Left renal pelvis (tissue), 4 donors: ENCODE data around the gene SYT7. TPM values are rescaled to one million over a fixed set of nuclear protein-coding genes. Genes with fewer than 3 reads are reported as not detected.

Source experiments
- DNase-seq, 4 donors: peaks; one replicate each; pipeline ENCODE4 v3.0.0-alpha.2; 2013; ENCODE audit warnings: low read depth in 4 of 4, low spot score in 3 of 4
- polyA plus RNA-seq, 4 donors: library from polyadenylated mRNA; unstranded; fragments of 120-200 nt; gene quantifications; one replicate each; pipeline ENCODE4 v1.2.1, GENCODE V29; 2013; ENCODE audit not compliant: insufficient read length in 4 of 4

Gene SYT7
- polyA plus RNA-seq, 4 donors: 1.2 to 7.3 (median 5.7) TPM

DNA sequence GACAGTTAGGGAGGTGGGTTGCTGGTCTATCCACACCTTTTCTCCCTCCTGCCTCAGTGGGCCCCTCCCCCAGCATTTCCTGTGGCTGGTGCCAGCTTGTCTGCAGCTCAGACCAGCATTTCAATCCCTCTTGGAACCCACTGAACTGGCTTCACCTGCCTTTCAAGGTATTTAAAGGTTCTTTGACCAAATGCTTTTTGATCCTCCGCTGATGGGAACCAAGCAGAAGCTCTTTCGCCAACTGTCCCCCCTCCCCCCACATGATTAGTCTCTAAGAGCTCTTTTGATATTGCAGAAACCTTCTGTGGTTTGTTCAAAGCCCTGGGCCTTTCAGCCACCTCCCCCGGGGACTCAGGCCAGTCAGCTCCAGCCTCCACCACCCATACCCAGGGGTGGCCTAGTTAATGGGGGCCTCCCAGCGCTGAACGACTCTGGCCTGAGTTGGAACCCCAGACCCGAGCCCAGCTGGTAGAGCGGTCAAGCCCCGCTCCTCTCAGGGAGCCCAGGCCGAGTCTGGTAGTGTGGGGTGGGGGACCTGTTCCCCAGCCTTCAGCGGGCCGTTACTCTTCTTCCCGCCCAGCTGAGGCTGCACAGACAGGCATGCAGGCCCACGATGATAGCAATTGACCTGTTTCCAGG is 6.0 kb upstream of the SYT7 start:
- DNase-seq: no peak

DNA sequence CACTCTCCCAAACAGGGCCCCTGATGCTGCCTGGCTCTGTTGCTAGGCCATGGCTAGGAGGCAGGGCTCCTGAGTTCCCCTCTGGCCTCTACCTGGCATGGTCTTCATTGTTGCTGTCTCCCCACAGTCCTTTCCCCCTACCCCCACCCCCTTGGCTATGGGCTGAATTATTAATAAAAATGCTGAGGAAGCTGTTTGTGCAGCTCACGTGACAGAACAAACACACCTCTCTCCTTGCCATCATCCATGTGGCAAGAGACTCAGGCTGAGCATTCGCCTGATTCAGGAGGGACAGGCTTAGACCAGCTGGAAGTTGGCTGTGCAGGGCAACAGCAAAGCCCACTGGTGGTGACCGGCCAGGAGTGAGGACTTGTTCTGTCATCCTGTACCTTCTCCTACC is 4.2 kb upstream of the SYT7 start:
- no peak for DNase-seq

- DNase-seq: no peak
Measured at GRCh38 chr11:61581931-61582330, 1.1 kb upstream of the SYT7 start.

GRCh38 chr11:61580271-61580888 is 496 bp downstream of the SYT7 start:
- no peak for DNase-seq

GRCh38 chr11:61579676-61580270 is 1.1 kb downstream of the SYT7 start:
- DNase-seq: no peak

DNA sequence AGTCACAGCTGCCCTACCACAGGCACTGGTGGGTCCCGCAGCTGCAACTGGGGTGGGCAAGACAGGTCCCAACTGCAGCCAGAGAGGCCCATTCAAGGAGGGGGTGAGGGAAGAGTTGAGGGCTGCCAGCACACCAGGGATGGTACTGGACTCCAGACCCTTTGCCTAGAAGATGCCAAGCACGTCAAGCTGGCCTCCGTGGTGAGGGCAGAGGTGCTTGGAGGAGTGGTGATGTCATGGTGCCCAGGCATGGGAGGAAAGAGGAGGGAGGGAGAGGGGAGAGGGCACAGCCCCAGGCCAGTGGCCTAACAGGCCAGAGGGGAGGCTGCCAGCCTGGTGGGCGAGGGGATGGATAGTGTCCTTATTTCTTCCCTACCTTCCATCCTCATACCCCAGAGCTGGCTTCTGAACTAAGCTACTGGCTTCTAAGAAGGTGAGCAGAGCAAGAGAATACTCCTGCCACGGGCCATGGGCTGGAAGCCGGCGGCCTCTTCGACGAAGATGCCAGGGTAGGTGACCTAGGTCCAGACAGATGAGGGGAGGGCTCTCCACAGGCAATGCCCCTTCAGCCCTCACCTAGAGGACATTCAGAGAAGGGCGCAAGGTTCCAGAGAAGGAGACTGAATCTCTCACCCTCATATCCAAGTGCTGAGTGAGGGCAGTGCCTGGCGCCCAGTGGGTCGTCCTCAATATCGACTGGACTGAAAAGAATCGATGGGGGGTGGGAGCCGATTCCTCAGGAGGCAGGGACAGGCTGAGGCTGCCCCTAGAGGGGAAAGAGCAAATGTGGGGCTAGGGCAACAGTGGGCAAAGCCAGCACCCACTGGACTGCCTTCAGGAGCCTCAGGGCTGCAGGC is 1.8 kb downstream of the SYT7 start:
- DNase-seq: no peak

DNA sequence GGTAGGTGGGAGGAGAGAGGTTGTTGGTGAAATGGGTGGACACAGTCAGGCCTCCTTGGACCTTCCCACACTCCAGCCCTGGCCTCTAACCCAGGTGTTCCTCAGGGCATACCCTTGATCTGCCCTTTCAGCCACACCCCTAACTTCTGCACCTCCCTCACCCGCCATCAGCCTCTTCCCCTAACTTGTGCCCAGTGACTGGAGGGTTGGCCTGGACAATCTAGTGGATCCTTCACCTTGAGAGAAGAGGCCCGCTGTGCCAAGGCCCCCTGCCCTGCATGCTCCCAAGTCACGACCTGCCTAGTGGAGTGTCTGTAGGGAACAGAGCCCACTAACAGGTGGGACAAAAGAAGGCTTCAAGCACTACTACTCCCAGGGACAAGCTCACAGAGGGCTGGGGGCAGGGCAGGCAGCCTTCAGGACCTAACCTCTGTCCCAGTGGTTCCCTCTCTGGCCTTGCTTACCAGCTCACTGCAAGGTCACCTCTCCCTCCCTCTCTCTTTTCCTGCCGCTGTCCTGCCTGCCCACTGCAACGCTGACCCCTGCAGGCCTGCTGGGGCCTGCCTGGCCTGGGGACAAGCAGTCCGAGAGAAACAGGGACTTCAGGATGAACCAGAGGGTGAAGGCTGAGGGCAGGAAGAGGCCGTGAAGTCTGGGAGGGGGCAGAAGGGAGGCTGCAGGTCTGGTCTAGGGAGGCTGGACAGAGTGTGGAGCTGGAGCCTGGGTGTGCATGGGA is 3.3 kb downstream of the SYT7 start:
- DNase-seq: no peak

- no peak for DNase-seq
Measured at GRCh38 chr11:61575886-61576861, 4.7 kb downstream of the SYT7 start.

- no peak for DNase-seq
Measured at GRCh38 chr11:61574611-61575010, 6.3 kb downstream of the SYT7 start.

DNA sequence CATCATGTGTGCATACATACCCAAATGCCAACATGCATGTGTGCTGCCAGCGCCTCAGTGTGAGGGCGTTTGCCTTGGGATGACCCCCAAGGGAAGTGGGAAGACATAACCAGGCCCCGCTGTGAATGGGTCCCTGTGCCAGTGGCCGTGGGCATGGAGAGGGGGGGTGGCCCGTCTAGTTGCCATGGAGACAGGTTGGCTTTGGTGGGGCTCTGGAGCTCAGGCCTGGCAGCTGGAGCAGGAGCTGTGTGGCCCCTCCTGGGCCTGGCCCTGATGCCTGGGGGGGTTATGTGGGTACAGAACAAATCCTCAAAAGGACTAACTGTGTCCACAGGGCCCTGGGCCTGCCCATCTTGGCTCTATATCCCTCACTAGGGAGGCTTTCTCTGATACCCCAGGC is 8.0 kb downstream of the SYT7 start:
- DNase-seq: no peak

DNA sequence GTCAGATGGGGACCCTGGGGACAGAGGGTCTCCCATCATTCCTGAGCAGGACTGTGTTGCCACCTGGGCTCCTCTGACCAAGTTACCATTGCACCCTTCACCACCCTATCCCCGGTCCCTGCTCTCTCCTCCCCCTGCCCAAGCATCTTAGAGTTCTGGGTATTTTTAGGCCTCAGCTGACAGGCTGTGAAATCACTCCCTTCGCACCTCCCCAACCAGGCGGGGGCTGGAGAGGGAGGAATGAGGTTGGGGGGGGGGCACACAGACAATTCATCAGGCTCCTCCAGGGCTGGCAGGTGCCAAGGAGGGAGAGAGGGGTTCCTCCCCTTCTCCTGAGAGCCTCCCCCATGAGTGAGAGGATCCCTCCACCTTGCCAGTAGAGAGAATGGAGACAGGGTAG is 9.0 kb downstream of the SYT7 start:
- DNase-seq: no peak

DNA sequence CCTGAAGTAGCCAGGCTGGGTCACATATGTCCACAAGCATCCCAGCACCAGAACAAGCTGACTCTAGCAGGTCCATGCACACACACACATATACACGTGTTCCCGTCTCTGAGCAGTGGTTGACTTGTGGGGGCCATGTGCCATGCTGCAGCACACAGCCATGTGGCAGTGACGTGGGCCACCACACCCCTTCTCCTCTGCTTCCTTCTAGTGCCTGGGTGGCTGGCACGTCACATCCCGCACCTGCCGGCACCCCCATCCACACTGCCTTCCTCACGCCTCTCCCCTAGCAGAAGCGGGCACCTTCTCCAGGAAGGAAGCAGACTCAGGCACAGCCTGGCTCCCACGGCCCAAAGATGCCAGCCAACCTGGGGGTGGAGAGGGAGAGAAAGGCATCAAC is 9.5 kb downstream of the SYT7 start:
- no peak for DNase-seq

DNA sequence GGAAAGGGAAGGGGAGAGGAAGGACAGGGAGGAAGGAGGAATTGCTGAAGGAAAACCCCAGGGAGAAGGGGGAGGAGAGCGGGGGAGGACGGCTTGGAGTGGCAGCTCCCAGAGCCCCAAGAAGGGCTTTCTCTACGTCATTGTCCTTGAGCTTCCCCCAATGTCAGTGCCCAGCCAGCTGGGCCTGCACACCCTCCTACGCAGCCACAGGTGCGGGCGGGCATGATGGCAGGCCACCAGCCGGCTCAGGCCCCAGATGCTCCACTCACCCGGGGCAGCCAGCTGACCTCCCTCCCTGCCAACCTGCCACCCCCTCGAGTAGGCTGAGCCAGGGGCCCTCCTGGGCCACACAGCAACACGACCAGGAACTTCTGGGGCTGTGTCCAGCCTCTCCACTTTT is 11.2 kb downstream of the SYT7 start:
- no peak for DNase-seq

DNA sequence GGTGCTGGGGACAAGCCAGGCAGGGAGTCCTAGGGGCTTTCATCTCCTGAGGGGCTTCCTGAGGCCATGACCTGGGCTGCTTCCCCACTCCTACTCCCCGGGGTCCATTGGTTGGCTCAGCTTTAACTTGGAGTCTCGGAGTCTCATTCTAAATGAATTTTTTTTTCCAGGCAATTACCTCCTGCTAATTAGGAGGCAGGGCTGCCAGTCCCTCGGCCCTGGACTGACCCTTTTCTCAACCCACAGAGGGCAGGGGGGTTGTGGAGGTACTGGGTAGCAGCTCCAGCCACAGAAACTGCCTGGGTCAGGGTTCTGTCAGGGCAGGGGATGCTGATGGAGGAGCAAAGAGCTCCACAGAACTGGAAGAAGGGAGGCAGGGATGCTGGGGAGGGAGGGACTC is 11.9 kb downstream of the SYT7 start:
- no peak for DNase-seq

GRCh38 chr11:61567286-61568061 is 13.4 kb downstream of the SYT7 start:
- peak; percentile 64 to 74 (median 66) for DNase-seq

GRCh38 chr11:61564936-61565696 is 15.8 kb downstream of the SYT7 start:
- DNase-seq: no peak

- DNase-seq: no peak
Measured at GRCh38 chr11:61560751-61561150, 20.1 kb downstream of the SYT7 start.

DNA sequence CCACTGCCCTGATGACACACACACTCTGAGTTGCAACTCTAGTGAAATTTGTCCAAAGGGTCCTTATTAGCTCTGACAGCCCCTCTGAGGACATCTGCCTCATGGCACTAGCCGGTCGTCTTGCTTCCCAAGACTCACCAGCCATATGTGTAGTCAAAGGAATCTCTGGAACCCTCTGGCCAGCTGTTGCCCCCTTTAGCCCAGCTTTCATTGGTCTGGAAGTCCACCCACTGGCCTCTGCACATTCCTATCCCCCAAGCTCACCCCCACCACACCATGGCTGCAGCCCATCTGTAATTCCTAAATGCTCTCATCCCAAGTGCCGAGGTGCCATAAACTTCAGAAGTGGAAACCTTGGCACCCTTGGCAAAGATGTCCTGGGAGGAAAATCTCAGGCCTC is 24.3 kb downstream of the SYT7 start:
- no peak for DNase-seq
